ENCODE measurements around the gene CYS1.

The CYS1 gene

DNA sequence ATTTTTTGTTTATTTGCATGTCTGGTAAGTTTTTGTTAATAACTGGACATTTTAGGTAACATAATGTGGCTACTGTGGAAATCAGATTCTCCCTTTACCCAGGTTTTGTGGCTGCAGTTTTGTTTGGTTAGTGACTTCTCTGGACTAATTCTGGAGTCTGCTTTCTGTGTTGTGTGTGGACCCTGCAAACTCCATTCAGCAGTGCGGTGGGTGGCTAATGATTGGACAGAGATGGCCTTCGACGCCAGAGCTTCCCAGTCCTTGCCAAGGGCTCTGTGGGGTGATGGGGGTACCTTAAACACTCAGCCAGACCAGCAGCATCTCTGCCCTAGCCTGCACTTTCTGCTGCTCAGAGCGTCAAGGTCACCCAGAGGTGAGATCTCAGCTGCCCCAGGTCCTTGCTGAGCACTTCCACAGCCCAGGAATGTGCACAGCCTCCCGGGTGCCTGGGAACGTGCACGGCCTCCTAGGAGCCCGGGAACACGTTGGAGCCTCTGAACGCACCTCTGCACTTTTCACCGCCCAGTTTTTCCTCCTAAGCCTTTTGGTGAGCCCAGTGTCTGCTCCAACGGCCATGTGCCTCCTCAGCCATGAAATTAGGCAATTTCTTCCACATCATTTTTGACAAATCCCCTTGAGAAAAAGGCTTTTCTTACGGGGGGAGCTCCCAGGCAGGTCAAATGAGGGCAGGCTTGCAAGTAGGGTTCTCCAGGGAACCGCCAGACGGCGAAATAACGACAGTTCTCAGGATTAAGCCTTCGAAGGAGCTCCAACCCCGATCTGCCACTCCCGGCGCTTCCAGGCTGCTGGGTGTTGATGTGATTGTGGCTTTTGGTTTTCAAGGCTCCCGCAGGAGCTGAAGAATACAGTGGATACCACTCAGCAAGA lies 72.0 kb downstream of the CYS1 start:
- TF ChIP-seq, protein P1, sequence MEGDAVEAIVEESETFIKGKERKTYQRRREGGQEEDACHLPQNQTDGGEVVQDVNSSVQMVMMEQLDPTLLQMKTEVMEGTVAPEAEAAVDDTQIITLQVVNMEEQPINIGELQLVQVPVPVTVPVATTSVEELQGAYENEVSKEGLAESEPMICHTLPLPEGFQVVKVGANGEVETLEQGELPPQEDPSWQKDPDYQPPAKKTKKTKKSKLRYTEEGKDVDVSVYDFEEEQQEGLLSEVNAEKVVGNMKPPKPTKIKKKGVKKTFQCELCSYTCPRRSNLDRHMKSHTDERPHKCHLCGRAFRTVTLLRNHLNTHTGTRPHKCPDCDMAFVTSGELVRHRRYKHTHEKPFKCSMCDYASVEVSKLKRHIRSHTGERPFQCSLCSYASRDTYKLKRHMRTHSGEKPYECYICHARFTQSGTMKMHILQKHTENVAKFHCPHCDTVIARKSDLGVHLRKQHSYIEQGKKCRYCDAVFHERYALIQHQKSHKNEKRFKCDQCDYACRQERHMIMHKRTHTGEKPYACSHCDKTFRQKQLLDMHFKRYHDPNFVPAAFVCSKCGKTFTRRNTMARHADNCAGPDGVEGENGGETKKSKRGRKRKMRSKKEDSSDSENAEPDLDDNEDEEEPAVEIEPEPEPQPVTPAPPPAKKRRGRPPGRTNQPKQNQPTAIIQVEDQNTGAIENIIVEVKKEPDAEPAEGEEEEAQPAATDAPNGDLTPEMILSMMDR (IDR thresholded peaks at IDR 0.05; ENCODE audit: extremely low read depth, missing control alignments) = no peak
- DNase-seq (ENCODE audit: low spot score) = no peak

DNA sequence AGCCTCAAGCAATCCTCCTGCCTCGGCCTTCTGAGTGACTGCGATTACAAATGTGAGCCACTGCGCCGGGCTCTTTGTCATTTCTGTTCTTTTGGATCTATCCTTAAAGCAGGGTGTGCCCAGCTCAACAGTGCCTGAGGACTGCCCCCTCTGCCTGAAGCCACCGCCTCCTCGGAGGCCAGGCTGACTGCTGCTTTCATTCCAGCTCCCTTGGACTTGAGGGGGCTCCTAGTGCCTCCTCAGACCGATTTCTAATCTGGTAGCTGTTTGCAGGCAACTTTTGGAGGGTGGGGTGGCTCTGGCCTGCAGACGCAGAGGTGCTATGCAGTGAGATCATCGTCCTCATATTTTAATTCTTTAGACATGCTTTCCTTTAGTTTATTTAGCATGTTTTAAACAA lies 72.8 kb downstream of the CYS1 start:
- TF ChIP-seq, protein P1 (IDR thresholded peaks at IDR 0.05; ENCODE audit: extremely low read depth, missing control alignments) = no peak
- no peak for DNase-seq (ENCODE audit: low spot score)
